ENCODE measurements around the gene KCNA2. TPM values are rescaled to one million over a fixed set of nuclear protein-coding genes. Genes with fewer than 3 reads are reported as not detected.

The KCNA2 gene
- total RNA-seq, 4 donors from 2014 or later = 0.31 to 2.9 (median 1.0) TPM

DNA sequence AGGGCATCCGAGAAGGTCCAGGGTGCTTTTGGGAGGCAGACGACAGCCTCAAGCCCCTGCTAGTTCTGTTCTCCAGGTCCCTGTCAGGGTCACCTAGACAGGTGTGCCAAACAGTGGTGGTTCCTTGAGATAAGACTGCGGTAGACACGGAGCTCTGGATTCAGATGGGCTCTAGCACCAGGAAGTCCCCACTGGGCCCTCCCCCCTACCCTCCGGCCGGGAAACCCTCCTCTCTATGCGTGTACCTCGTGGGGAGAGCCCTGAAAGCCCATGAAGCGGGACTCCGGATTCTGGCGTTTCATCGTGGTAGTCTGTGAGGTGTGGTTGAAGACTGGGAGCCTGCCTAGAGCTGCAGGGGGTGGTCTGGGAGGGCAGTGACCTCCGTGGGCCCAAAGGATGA lies 2.1 kb upstream of the KCNA2 start:
- in situ Hi-C loops (cut with MboI; ENCODE audit: low sequenced_read_pairs in 4 of 4) = no loop called here
- peaks cover 6 to 13% of the 10 kb centered on the region in 2 donors for H3K4me1 ChIP-seq
- intact Hi-C loops (cut with DNase I; ENCODE audit: low total_unique reads) = no loop called here

GRCh38 chr1:110607536-110608230 lies 1.5 kb upstream of the KCNA2 start:
- in situ Hi-C loops (cut with MboI; ENCODE audit: low sequenced_read_pairs in 4 of 4) = no loop called here
- ATAC-seq = no peak
- DNase-seq = no peak
- no peak for TF ChIP-seq POLR2A (IDR thresholded peaks at IDR 0.05)
- TF ChIP-seq, protein P1, sequence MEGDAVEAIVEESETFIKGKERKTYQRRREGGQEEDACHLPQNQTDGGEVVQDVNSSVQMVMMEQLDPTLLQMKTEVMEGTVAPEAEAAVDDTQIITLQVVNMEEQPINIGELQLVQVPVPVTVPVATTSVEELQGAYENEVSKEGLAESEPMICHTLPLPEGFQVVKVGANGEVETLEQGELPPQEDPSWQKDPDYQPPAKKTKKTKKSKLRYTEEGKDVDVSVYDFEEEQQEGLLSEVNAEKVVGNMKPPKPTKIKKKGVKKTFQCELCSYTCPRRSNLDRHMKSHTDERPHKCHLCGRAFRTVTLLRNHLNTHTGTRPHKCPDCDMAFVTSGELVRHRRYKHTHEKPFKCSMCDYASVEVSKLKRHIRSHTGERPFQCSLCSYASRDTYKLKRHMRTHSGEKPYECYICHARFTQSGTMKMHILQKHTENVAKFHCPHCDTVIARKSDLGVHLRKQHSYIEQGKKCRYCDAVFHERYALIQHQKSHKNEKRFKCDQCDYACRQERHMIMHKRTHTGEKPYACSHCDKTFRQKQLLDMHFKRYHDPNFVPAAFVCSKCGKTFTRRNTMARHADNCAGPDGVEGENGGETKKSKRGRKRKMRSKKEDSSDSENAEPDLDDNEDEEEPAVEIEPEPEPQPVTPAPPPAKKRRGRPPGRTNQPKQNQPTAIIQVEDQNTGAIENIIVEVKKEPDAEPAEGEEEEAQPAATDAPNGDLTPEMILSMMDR (IDR thresholded peaks at IDR 0.05 in 4 of 5, conservative IDR thresholded peaks at IDR 0.05 in 1 of 5) = no peak
- Histone ChIP-seq H3K9me3 (no peaks in the 10 kb centered on the region), H3K27me3 (peaks cover 13 to 44% (median 32%) of the 10 kb centered on the region in 3 donors), H3K36me3 (no peaks in the 10 kb centered on the region), H3K4me3 (peak overlapping the region; percentile 21 to 61 (median 46)), H3K4me1 (peaks cover 6 to 13% of the 10 kb centered on the region in 2 donors), H3K27ac (no peak overlapping the region)
- intact Hi-C loops (cut with DNase I; ENCODE audit: low total_unique reads) = no loop called here

More for the DNA sequence above, 2.1 kb upstream of the KCNA2 start:
- ATAC-seq (no peak), DNase-seq (no peak)
- Histone ChIP-seq H3K9me3 (no peaks in the 10 kb centered on the region), H3K4me3 (no peak overlapping the region), H3K36me3 (no peaks in the 10 kb centered on the region), H3K27ac (no peak overlapping the region), H3K27me3 (peaks cover 13 to 44% (median 32%) of the 10 kb centered on the region in 3 donors)
- no peak for TF ChIP-seq POLR2A (IDR thresholded peaks at IDR 0.05)
- TF ChIP-seq, protein P1 (IDR thresholded peaks at IDR 0.05 in 4 of 5, conservative IDR thresholded peaks at IDR 0.05 in 1 of 5) = no peak

DNA sequence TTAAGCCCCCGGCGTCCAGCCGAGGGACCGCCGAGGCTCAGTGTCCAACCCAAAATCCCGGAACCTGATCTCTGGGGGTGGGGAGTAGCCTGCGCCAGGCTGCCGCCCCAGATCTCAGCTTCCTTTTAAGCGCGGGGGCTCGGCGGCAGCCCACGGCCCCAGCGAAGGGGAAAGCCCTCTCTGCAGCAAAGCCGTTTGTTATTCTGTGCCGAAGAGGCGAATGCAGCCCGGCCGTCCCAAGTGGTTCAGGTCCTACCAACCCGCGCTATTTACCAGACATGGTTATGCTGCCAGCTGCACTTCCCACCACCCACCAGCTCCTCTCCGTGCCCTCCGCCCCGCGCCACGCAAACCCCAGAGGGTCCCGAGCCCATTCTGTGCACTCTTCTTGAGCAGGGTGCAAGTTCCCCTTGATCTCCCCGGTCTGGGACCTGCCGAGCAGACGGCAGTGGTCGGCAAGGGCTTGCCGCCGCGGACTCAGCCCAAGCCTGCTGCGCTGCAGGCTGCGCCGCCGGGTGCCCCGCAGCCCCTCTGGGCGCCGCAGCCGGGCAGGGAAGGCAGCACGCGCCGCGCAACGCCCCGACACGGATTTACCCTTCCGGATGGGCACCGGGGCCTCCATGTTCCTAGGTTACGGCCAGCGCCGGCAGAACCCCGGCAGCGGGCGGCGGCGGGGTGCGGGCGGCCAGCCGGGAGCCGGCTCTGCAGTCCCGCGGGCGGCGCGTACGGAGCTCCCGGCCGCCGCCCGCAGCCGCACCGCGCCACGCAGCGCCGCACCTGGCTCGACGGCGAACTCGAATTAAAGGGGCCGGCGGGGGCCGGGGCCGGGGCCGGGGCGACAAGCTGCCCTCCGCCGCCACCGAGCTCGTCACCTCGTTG lies 738 bp upstream of the KCNA2 start:
- ATAC-seq = peak; percentile 44 to 47
- H3K27me3 ChIP-seq = peaks cover 13 to 44% (median 32%) of the 10 kb centered on the region in 3 donors

DNA sequence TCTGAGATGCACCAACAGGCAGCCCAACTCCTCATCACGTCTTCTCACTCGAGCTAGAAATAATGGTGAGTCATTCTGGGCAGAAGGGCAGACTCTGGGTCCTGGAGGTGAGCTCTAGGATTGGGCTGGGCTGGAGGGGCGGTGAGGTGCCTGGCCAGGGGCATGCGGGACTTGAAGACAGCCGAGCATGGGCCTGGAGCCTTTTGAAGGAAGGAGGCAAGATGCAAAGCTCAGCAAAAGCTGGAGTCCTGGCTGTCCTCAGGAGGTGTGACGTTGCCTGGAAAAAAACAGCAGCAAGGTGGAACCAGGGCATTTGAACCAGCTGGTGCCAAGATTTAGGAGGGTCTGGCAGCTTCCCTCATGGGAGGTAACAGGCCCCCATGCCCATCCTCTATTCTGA lies 712 bp downstream of the KCNA2 start:
- ATAC-seq (no peak), DNase-seq (no peak)
- intact Hi-C loops (cut with DNase I; ENCODE audit: low total_unique reads) = no loop called here
- Histone ChIP-seq H3K27ac (peak overlapping the region in 1 of 4 donors; percentile 55), H3K4me1 (peaks cover 6 to 13% of the 10 kb centered on the region in 2 donors), H3K9me3 (no peaks in the 10 kb centered on the region), H3K4me3 (peak overlapping the region in 3 of 4 donors; percentile 60 to 74 (median 61)), H3K27me3 (peaks cover 13 to 42% (median 32%) of the 10 kb centered on the region in 3 donors), H3K36me3 (no peaks in the 10 kb centered on the region)
- TF ChIP-seq POLR2A (IDR thresholded peaks at IDR 0.05) = no peak
- TF ChIP-seq, protein P1 (IDR thresholded peaks at IDR 0.05 in 4 of 5, conservative IDR thresholded peaks at IDR 0.05 in 1 of 5) = no peak
- in situ Hi-C loops (cut with MboI; ENCODE audit: low sequenced_read_pairs in 4 of 4) = no loop called here

More for the DNA sequence above, 738 bp upstream of the KCNA2 start:
- peaks cover 6 to 13% of the 10 kb centered on the region in 2 donors for H3K4me1 ChIP-seq
- no peaks in the 10 kb centered on the region for H3K9me3 ChIP-seq
- in situ Hi-C loops (cut with MboI; ENCODE audit: low sequenced_read_pairs in 4 of 4) = no loop called here
- no peaks in the 10 kb centered on the region for H3K36me3 ChIP-seq
- peak overlapping the region in 3 of 4 donors; percentile 22 to 55 (median 37) for H3K27ac ChIP-seq
- H3K4me3 ChIP-seq = peak overlapping the region; percentile 60 to 80 (median 68)
- TF ChIP-seq, protein P1 (IDR thresholded peaks at IDR 0.05 in 4 of 5, conservative IDR thresholded peaks at IDR 0.05 in 1 of 5) = no peak
- no peak for TF ChIP-seq POLR2A (IDR thresholded peaks at IDR 0.05)
- intact Hi-C loops (cut with DNase I; ENCODE audit: low total_unique reads) = no loop called here
- DNase-seq = no peak

Measured in gastrocnemius medialis (tissue), 4 donors.